ENCODE data around the gene TMEM80.
"Not testable (repeated sequence)": the region's sequence is repeated elsewhere in the genome, so short reads cannot be mapped to it uniquely, and the experiment has no call there.

The TMEM80 gene

GRCh38 chr11:695538-696248 lies at the start of gene TMEM80:
TMEM80 (plus strand) TSS chr11:695816; CDS start chr11:695828, 12 bp downstream.
- peak; percentile 95 to 96 for DNase-seq (ENCODE audit: low read depth in 1 of 2, low spot score in 1 of 2)

GRCh38 chr11:646214-646613 lies 49.4 kb upstream of the TMEM80 start:
- DNase-seq (ENCODE audit: low read depth in 1 of 2, low spot score in 1 of 2): no peak

GRCh38 chr11:647672-648158 lies 47.9 kb upstream of the TMEM80 start:
- DNase-seq (ENCODE audit: low read depth in 1 of 2, low spot score in 1 of 2): not testable (repeated sequence)

GRCh38 chr11:650482-650881 lies 45.1 kb upstream of the TMEM80 start:
- DNase-seq (ENCODE audit: low read depth in 1 of 2, low spot score in 1 of 2): no peak

- not testable (repeated sequence) for DNase-seq (ENCODE audit: low read depth in 1 of 2, low spot score in 1 of 2)
Measured at GRCh38 chr11:653136-653535, 42.5 kb upstream of the TMEM80 start.

- no peak for DNase-seq (ENCODE audit: low read depth in 1 of 2, low spot score in 1 of 2)
Measured at GRCh38 chr11:653837-654236, 41.8 kb upstream of the TMEM80 start.

- DNase-seq (ENCODE audit: low read depth in 1 of 2, low spot score in 1 of 2): not testable (repeated sequence)
Measured at GRCh38 chr11:654444-654843, 41.2 kb upstream of the TMEM80 start.

- DNase-seq (ENCODE audit: low read depth in 1 of 2, low spot score in 1 of 2): no peak
Measured at GRCh38 chr11:655036-655726, 40.4 kb upstream of the TMEM80 start.

GRCh38 chr11:656426-656825 lies 39.2 kb upstream of the TMEM80 start:
- DNase-seq (ENCODE audit: low read depth in 1 of 2, low spot score in 1 of 2): no peak

GRCh38 chr11:656866-657265 lies 38.8 kb upstream of the TMEM80 start:
- DNase-seq (ENCODE audit: low read depth in 1 of 2, low spot score in 1 of 2): no peak

GRCh38 chr11:657691-658126 lies 37.9 kb upstream of the TMEM80 start:
- no peak for DNase-seq (ENCODE audit: low read depth in 1 of 2, low spot score in 1 of 2)

- no peak for DNase-seq (ENCODE audit: low read depth in 1 of 2, low spot score in 1 of 2)
Measured at GRCh38 chr11:659532-660085, 36.0 kb upstream of the TMEM80 start.

- DNase-seq (ENCODE audit: low read depth in 1 of 2, low spot score in 1 of 2): no peak
Measured at GRCh38 chr11:660281-660680, 35.3 kb upstream of the TMEM80 start.

- no peak for DNase-seq (ENCODE audit: low read depth in 1 of 2, low spot score in 1 of 2)
Measured at GRCh38 chr11:660681-661444, 34.8 kb upstream of the TMEM80 start.

- no peak for DNase-seq (ENCODE audit: low read depth in 1 of 2, low spot score in 1 of 2)
Measured at GRCh38 chr11:662689-663274, 32.8 kb upstream of the TMEM80 start.

- DNase-seq (ENCODE audit: low read depth in 1 of 2, low spot score in 1 of 2): no peak
Measured at GRCh38 chr11:665062-665703, 30.4 kb upstream of the TMEM80 start.

- DNase-seq (ENCODE audit: low read depth in 1 of 2, low spot score in 1 of 2): no peak
Measured at GRCh38 chr11:665704-666281, 29.8 kb upstream of the TMEM80 start.

GRCh38 chr11:673866-674265 lies 21.8 kb upstream of the TMEM80 start:
- DNase-seq (ENCODE audit: low read depth in 1 of 2, low spot score in 1 of 2): no peak

- DNase-seq (ENCODE audit: low read depth in 1 of 2, low spot score in 1 of 2): no peak
Measured at GRCh38 chr11:674406-674805, 21.2 kb upstream of the TMEM80 start.

GRCh38 chr11:678297-678696 lies 17.3 kb upstream of the TMEM80 start:
- no peak for DNase-seq (ENCODE audit: low read depth in 1 of 2, low spot score in 1 of 2)

Measured in stimulated activated CD4-positive, alpha-beta T cell treated with anti-CD3 and anti-CD28 coated beads, Interleukin-15, amount 100 ng/mL, for 1 hour (primary cell).